Fibroblast of gingiva (primary cell): Measurements from ENCODE around the gene IFIT1.

Source experiments
- DNase-seq: peaks from one replicate; pipeline ENCODE4 v3.0.0-alpha.2; 2011; ENCODE audit warnings: low read depth

IFIT1 gene, protein sequence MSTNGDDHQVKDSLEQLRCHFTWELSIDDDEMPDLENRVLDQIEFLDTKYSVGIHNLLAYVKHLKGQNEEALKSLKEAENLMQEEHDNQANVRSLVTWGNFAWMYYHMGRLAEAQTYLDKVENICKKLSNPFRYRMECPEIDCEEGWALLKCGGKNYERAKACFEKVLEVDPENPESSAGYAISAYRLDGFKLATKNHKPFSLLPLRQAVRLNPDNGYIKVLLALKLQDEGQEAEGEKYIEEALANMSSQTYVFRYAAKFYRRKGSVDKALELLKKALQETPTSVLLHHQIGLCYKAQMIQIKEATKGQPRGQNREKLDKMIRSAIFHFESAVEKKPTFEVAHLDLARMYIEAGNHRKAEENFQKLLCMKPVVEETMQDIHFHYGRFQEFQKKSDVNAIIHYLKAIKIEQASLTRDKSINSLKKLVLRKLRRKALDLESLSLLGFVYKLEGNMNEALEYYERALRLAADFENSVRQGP

GRCh38 chr10:89391907-89392756 is at the start of gene IFIT1:
TSS of gene IFIT1 (plus strand) at chr10:89392623. CDS start at chr10:89392713, 90 bp downstream.
- peak; percentile 81 for DNase-seq

DNA sequence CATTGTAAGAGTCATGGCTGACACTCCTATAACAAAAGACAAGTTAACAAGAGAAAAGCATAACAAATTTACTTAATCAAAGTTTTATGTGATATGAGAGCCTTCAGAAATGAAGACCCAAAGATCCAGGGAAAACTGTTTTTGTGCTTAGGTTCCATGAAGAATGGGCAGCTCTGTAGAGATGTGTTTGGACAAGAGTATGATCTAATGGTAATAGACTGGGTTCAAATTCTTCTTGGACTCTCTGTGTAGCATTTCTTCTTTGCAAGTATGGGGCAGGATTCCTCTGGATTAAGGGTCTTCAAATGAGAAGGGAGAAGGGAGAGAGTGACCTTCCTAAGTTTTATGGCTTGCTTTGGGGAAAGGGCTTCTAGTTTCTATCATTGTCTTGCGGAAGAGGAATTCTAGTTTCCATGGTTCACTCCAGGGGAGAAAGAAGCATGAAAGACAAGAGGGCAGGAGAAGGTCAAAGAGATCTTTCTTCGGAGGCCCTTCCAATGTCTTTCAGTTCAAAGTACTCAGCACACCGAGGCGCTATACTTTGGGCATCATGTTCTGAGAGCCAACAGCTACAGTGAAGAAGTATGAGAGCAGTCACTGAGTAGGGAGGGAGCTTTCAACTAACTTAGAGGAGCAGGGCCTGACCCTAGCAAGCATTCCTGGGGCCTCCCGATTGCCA is 49.2 kb upstream of the IFIT1 start:
- DNase-seq: no peak

- no peak for DNase-seq
These were observed 48.3 kb upstream of the IFIT1 start for GRCh38 chr10:89344156-89344555.

- no peak for DNase-seq
These were observed 46.9 kb upstream of the IFIT1 start for GRCh38 chr10:89345367-89346000.

DNA sequence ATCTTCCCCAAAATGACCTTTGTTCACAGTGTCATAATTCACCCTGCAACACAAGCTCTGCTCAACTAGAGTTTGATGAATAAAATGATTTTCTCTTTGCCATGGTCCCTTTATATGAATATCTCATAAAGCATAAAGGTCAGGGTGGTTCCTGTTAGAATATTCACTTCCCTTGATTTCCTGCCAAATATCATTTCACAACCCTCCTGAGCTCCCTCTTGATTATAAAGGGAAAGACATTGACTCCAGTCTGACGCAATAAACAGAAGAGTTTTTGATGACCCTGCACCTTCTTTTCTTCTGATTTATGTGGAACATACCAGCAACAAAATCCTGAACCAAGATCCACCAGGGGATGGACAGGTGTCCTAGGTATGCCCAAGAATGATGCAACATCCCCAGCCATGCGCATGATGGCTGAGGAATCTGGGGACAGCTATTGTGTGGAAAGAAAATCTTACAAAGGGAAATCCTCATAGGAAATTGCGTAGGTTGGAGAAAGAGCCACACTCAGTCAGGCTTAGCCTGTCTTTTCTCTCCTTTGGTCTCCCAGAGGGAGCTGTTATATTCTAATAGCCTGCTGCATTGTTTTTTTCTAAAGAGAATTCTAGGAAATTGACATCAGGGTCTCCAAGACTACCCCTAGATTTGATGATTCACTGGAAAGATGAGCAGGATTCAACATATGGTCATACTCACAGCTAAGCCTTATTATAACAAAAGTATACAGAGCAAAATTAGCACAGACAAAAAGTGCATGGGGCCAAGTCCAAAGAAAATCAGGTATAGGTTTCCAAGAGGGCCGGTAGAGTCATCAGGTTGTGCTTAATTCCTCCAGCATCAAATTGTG is 45.8 kb upstream of the IFIT1 start:
- DNase-seq: peak; percentile 64

GRCh38 chr10:89347701-89348457 is 44.5 kb upstream of the IFIT1 start:
- no peak for DNase-seq

GRCh38 chr10:89348481-89348880 is 43.9 kb upstream of the IFIT1 start:
- DNase-seq: no peak

- DNase-seq: no peak
These were observed 43.4 kb upstream of the IFIT1 start for GRCh38 chr10:89348975-89349374.

- peak; percentile 33 for DNase-seq
These were observed 41.6 kb upstream of the IFIT1 start for GRCh38 chr10:89350631-89351315.

GRCh38 chr10:89351412-89351779 is 41.0 kb upstream of the IFIT1 start:
- no peak for DNase-seq

DNA sequence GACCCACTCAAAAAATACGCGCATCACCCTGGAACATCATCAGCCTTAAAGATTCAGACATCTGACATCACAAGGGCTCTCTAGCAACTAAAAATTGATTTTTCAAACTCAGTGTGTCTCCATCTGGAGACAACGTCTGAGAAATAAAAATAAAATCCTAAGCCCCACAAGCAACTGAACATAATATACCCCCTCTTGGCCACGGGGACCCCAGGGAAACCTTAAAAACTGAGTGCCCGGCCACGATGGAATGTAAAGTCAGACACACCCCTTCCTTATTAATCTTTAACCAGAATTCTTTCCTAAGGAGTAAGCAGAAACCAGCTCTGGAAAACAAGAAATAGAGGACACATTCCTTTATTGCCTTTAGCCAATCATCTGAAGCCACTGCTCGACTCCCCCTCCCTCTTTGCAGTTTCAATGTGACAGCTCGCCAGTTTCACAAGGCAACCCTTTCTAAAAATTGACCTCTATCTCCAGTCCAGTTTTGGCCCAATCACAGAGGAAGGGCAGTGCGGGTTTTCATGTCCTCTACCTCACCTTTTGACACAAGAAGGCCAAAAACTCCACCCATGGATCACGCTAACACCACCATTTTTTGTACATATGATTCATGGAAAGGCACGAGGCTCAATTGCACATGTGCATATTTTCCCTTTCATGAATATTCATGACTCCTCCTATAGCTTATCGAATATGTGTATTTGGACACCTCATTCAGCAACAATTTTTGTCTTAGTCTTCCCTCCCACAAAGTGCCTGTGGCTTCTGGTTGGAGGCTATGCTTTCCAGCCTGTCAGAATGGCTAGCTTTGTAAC is 40.4 kb upstream of the IFIT1 start:
- peak; percentile 99 for DNase-seq

GRCh38 chr10:89352802-89353201 is 39.6 kb upstream of the IFIT1 start:
- no peak for DNase-seq

DNA sequence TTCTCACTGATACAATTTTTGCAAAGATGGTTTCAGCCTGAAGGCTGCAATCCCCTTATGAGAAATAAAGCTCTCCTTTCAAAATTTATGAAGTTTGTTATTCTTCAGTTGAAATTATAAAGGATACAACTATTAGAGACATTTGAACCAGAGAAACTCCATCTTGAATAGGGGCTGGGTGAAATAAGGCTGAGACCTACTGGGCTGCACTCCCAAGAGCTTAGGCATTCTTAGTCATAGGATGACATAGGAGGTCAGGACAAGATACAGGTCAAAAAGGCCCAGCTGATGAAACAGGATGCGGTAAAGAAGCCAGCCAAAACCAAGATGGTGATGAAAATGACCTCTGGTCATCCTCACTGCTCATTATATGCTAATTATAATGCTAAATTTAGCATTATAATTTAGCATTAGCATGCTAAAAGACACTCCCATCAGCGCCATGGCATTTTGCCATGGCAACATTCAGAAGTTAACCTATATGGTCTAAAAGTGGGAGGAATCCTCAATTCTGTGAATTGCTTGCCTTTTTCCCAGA is 37.0 kb upstream of the IFIT1 start:
- peak; percentile 71 for DNase-seq

GRCh38 chr10:89357096-89357495 is 35.3 kb upstream of the IFIT1 start:
- DNase-seq: no peak

DNA sequence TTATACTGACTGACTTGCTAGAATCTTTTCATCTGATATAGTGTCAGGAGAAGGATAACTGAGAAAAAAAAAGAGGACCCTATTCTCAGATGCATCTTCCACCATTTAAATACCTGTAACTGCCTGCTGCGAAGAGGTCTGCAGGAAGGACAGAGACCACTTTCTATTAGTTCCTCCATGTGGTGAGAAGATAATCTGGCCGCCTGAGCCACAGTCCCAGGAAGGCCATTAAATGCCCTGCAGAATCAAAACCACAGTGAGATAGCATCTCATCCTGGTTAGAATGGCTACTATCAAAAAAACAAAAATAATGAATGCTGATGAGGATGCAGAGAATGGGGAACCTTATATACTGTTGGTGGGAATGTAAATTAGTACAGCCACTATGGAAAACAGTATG is 34.4 kb upstream of the IFIT1 start:
- DNase-seq: no peak

- DNase-seq: no peak
These were observed 32.3 kb upstream of the IFIT1 start for GRCh38 chr10:89360157-89360556.

DNA sequence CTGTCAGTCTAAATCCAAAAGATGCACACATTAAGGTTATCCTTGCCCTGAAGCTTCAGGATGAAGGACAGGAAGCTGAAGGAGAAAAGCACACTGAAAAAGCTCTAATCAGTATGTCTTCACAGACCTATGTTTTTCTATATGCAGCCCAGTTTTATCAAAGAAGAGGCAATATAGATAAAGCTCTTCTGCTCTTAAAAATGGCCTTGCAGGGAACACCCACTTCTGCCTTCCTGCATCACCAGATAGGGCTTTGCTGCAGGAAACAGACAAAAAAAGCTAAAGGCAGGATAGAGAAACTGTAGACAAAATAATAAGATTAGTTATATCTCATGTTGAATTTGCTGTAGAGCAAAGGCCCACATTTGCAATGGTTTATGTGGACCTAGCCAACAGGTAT is 29.5 kb upstream of the IFIT1 start:
- no peak for DNase-seq

GRCh38 chr10:89363729-89364442 is 28.5 kb upstream of the IFIT1 start:
- no peak for DNase-seq
